ENCODE measurements around the gene MIF4GD. TPM values are rescaled to one million over a fixed set of nuclear protein-coding genes. Genes with fewer than 3 reads are reported as not detected.

Gene MIF4GD
- total and polyA plus RNA-seq, 2 experiments from 2014 or later, result 11.3 to 15.9 TPM

DNA sequence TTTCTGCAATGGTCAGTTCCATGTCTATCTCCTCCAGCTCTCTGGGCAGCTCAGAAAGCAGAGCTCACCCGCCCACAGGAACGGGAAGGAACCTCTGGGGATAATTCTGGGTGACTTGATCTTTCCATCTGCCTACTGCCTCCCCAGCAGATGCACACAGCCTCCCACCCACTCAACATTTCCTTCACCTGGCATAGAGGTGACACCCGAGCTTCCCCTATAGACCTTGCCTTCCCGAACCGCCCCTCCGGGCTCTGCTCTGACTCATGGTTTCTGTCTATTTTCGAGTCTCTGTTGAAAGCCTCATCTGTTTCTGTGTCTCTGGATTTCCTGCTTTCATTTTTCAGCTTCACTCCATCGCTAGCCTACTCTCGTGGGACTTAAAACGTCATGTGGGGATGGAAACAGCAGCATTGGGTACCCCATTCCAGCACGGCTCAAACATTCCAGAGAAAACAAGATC, 21.0 kb downstream of the MIF4GD start (continued):
- TF ChIP-seq, protein P1, sequence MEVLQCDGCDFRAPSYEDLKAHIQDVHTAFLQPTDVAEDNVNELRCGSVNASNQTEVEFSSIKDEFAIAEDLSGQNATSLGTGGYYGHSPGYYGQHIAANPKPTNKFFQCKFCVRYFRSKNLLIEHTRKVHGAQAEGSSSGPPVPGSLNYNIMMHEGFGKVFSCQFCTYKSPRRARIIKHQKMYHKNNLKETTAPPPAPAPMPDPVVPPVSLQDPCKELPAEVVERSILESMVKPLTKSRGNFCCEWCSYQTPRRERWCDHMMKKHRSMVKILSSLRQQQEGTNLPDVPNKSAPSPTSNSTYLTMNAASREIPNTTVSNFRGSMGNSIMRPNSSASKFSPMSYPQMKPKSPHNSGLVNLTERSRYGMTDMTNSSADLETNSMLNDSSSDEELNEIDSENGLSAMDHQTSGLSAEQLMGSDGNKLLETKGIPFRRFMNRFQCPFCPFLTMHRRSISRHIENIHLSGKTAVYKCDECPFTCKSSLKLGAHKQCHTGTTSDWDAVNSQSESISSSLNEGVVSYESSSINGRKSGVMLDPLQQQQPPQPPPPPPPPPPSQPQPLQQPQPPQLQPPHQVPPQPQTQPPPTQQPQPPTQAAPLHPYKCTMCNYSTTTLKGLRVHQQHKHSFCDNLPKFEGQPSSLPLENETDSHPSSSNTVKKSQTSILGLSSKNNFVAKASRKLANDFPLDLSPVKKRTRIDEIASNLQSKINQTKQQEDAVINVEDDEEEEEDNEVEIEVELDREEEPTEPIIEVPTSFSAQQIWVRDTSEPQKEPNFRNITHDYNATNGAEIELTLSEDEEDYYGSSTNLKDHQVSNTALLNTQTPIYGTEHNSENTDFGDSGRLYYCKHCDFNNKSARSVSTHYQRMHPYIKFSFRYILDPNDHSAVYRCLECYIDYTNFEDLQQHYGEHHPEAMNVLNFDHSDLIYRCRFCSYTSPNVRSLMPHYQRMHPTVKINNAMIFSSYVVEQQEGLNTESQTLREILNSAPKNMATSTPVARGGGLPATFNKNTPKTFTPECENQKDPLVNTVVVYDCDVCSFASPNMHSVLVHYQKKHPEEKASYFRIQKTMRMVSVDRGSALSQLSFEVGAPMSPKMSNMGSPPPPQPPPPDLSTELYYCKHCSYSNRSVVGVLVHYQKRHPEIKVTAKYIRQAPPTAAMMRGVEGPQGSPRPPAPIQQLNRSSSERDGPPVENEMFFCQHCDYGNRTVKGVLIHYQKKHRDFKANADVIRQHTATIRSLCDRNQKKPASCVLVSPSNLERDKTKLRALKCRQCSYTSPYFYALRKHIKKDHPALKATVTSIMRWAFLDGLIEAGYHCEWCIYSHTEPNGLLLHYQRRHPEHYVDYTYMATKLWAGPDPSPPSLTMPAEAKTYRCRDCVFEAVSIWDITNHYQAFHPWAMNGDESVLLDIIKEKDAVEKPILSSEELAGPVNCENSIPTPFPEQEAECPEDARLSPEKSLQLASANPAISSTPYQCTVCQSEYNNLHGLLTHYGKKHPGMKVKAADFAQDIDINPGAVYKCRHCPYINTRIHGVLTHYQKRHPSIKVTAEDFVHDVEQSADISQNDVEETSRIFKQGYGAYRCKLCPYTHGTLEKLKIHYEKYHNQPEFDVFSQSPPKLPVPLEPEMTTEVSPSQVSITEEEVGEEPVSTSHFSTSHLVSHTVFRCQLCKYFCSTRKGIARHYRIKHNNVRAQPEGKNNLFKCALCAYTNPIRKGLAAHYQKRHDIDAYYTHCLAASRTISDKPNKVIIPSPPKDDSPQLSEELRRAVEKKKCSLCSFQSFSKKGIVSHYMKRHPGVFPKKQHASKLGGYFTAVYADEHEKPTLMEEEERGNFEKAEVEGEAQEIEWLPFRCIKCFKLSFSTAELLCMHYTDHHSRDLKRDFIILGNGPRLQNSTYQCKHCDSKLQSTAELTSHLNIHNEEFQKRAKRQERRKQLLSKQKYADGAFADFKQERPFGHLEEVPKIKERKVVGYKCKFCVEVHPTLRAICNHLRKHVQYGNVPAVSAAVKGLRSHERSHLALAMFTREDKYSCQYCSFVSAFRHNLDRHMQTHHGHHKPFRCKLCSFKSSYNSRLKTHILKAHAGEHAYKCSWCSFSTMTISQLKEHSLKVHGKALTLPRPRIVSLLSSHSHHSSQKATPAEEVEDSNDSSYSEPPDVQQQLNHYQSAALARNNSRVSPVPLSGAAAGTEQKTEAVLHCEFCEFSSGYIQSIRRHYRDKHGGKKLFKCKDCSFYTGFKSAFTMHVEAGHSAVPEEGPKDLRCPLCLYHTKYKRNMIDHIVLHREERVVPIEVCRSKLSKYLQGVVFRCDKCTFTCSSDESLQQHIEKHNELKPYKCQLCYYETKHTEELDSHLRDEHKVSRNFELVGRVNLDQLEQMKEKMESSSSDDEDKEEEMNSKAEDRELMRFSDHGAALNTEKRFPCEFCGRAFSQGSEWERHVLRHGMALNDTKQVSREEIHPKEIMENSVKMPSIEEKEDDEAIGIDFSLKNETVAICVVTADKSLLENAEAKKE (CRISPR knock-in tag; IDR thresholded peaks at IDR 0.05), result no peak
- TF ChIP-seq, protein P2, sequence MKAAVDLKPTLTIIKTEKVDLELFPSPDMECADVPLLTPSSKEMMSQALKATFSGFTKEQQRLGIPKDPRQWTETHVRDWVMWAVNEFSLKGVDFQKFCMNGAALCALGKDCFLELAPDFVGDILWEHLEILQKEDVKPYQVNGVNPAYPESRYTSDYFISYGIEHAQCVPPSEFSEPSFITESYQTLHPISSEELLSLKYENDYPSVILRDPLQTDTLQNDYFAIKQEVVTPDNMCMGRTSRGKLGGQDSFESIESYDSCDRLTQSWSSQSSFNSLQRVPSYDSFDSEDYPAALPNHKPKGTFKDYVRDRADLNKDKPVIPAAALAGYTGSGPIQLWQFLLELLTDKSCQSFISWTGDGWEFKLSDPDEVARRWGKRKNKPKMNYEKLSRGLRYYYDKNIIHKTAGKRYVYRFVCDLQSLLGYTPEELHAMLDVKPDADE (IDR thresholded peaks at IDR 0.05), result no peak
- TF ChIP-seq EZH2 (IDR thresholded peaks at IDR 0.05; ENCODE audit: low read depth, unreplicated experiment) (no peak), EZH2phosphoT487 (IDR thresholded peaks at IDR 0.05; ENCODE audit: unreplicated experiment) (no peak), CREB1 (CRISPR knock-in tag; IDR thresholded peaks at IDR 0.05; ENCODE audit: low read depth) (no peak), ZNF114 (CRISPR knock-in tag; IDR thresholded peaks at IDR 0.05) (no peak), NANOG (IDR thresholded peaks at IDR 0.05; ENCODE audit: borderline replicate concordance) (no peak), JUNB (IDR thresholded peaks at IDR 0.05; ENCODE audit: unreplicated experiment) (no peak)
- TF ChIP-seq, protein P3, sequence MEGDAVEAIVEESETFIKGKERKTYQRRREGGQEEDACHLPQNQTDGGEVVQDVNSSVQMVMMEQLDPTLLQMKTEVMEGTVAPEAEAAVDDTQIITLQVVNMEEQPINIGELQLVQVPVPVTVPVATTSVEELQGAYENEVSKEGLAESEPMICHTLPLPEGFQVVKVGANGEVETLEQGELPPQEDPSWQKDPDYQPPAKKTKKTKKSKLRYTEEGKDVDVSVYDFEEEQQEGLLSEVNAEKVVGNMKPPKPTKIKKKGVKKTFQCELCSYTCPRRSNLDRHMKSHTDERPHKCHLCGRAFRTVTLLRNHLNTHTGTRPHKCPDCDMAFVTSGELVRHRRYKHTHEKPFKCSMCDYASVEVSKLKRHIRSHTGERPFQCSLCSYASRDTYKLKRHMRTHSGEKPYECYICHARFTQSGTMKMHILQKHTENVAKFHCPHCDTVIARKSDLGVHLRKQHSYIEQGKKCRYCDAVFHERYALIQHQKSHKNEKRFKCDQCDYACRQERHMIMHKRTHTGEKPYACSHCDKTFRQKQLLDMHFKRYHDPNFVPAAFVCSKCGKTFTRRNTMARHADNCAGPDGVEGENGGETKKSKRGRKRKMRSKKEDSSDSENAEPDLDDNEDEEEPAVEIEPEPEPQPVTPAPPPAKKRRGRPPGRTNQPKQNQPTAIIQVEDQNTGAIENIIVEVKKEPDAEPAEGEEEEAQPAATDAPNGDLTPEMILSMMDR (conservative IDR thresholded peaks at IDR 0.05; ENCODE audit: low read depth in 2 of 2), result no peak
